Left ventricle myocardium inferior (tissue), 1 donor: ENCODE measurements around the gene ZBTB1. TPM values are rescaled to one million over a fixed set of nuclear protein-coding genes. Genes with fewer than 3 reads are reported as not detected.

ENCODE experiments used
- DNase-seq: peaks from one replicate; pipeline ENCODE4 v3.0.0-alpha.2; 2020
- H3K27ac ChIP-seq: fragments of 200-600 bp; replicated peaks from 2 replicates; pipeline ENCODE4 v1.8.0; 2021
- H3K27me3 ChIP-seq: fragments of 200-600 bp; 2 replicates; pipeline ENCODE4 v1.8.0; 2021; ENCODE audit warnings: low read depth
- H3K36me3 ChIP-seq: fragments of 200-600 bp; 2 replicates; pipeline ENCODE4 v1.8.0; 2021
- H3K4me1 ChIP-seq: fragments of 200-600 bp; 2 replicates; pipeline ENCODE4 v1.8.0; 2021
- H3K4me3 ChIP-seq: fragments of 200-600 bp; 2 replicates; pipeline ENCODE4 v1.8.0; 2021; ENCODE audit warnings: mild to moderate bottlenecking, moderate library complexity
- H3K9me3 ChIP-seq: fragments of 200-600 bp; replicated peaks from 2 replicates; pipeline ENCODE4 v1.8.0; 2021
- intact Hi-C: fragments of 100-400 bp; cut with micrococcal nuclease; formaldehyde crosslinking; loops from one replicate; pipeline ENCODE4 v1.11.0; 2022
- total RNA-seq: library from RNA; stranded (reverse); fragmentation: NEBNext Ultra II Directional; extraction: Animal tissue kit (Norgen Biotek cat#: 25700); gene quantifications from one replicate; pipeline ENCODE4 v1.2.1, GENCODE V29; 2021
- TF ChIP-seq, protein P1 (sequence below): fragments of 200-600 bp; IDR thresholded peaks from 2 replicates; pipeline ENCODE4 v1.8.0; 2021; ENCODE audit warnings: antibody characterized with exemption, mild to moderate bottlenecking, borderline replicate concordance
- donor health status: DM: no; HTN: yes; CAD: no; lungs with severe emphysema.

The ZBTB1 gene
- total RNA-seq, 1 donor from 2014 or later = 25.9 TPM

GRCh38 chr14:64468451-64468850 lies 36.1 kb upstream of the ZBTB1 start:
- peaks cover 17% of the 10 kb centered on the region for H3K4me1 ChIP-seq
- H3K27ac ChIP-seq = no peak overlapping the region
- H3K4me3 ChIP-seq = no peak overlapping the region
- DNase-seq = no peak
- no peaks in the 10 kb centered on the region for H3K36me3 ChIP-seq
- intact Hi-C loops = no loop called here
- TF ChIP-seq, protein P1, sequence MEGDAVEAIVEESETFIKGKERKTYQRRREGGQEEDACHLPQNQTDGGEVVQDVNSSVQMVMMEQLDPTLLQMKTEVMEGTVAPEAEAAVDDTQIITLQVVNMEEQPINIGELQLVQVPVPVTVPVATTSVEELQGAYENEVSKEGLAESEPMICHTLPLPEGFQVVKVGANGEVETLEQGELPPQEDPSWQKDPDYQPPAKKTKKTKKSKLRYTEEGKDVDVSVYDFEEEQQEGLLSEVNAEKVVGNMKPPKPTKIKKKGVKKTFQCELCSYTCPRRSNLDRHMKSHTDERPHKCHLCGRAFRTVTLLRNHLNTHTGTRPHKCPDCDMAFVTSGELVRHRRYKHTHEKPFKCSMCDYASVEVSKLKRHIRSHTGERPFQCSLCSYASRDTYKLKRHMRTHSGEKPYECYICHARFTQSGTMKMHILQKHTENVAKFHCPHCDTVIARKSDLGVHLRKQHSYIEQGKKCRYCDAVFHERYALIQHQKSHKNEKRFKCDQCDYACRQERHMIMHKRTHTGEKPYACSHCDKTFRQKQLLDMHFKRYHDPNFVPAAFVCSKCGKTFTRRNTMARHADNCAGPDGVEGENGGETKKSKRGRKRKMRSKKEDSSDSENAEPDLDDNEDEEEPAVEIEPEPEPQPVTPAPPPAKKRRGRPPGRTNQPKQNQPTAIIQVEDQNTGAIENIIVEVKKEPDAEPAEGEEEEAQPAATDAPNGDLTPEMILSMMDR = no peak
- H3K9me3 ChIP-seq = no peaks in the 10 kb centered on the region
- H3K27me3 ChIP-seq = no peaks in the 10 kb centered on the region

GRCh38 chr14:64474041-64474440 lies 30.5 kb upstream of the ZBTB1 start:
- no peaks in the 10 kb centered on the region for H3K27me3 ChIP-seq
- H3K27ac ChIP-seq = no peak overlapping the region
- no peaks in the 10 kb centered on the region for H3K9me3 ChIP-seq
- intact Hi-C loops = loop anchor here (10.0 kb wide), 2 partner anchors 49 to 129 kb away; no protein-coding TSS in a partner anchor
- H3K4me3 ChIP-seq = no peak overlapping the region
- H3K36me3 ChIP-seq = no peaks in the 10 kb centered on the region
- no peak for DNase-seq
- TF ChIP-seq, protein P1 = no peak
- H3K4me1 ChIP-seq = no peaks in the 10 kb centered on the region

GRCh38 chr14:64474698-64475097 lies 29.9 kb upstream of the ZBTB1 start:
- H3K4me3 ChIP-seq = no peak overlapping the region
- TF ChIP-seq, protein P1 = no peak
- intact Hi-C loops = loop anchor here (10.0 kb wide), 2 partner anchors 50 to 130 kb away; no protein-coding TSS in a partner anchor
- no peak overlapping the region for H3K27ac ChIP-seq
- no peaks in the 10 kb centered on the region for H3K9me3 ChIP-seq
- H3K36me3 ChIP-seq = no peaks in the 10 kb centered on the region
- no peaks in the 10 kb centered on the region for H3K27me3 ChIP-seq
- H3K4me1 ChIP-seq = no peaks in the 10 kb centered on the region
- no peak for DNase-seq

- no peak overlapping the region for H3K27ac ChIP-seq
- H3K27me3 ChIP-seq = no peaks in the 10 kb centered on the region
- no peaks in the 10 kb centered on the region for H3K9me3 ChIP-seq
- H3K36me3 ChIP-seq = no peaks in the 10 kb centered on the region
- TF ChIP-seq, protein P1 = no peak
- H3K4me3 ChIP-seq = no peak overlapping the region
- no peaks in the 10 kb centered on the region for H3K4me1 ChIP-seq
- no peak for DNase-seq
- intact Hi-C loops = loop anchor here (10.0 kb wide), 2 partner anchors 51 to 131 kb away; no protein-coding TSS in a partner anchor
These were observed 28.8 kb upstream of the ZBTB1 start for GRCh38 chr14:64475585-64476273.

GRCh38 chr14:64476438-64476837 lies 28.1 kb upstream of the ZBTB1 start:
- TF ChIP-seq, protein P1 = no peak
- no peak for DNase-seq
- H3K27ac ChIP-seq = no peak overlapping the region
- intact Hi-C loops = loop anchor here (10.0 kb wide), 2 partner anchors 52 to 132 kb away; no protein-coding TSS in a partner anchor
- H3K27me3 ChIP-seq = no peaks in the 10 kb centered on the region
- no peak overlapping the region for H3K4me3 ChIP-seq
- H3K36me3 ChIP-seq = no peaks in the 10 kb centered on the region
- H3K4me1 ChIP-seq = no peaks in the 10 kb centered on the region
- H3K9me3 ChIP-seq = no peaks in the 10 kb centered on the region
